NCI-H2107 treated with DMSO at 0.1 percent for 48 hours (cell line): ENCODE data around the gene ADIPOQ.
A peak's percentile ranks its signal among the peaks of the same experiment; 100 is the strongest.
"Not testable (repeated sequence)": the region's sequence is repeated elsewhere in the genome, so short reads cannot be mapped to it uniquely, and the experiment has no call there.

Experiments
- DNase-seq: peaks from one replicate; lab custom pipeline; 2025; ENCODE audit not compliant: unreplicated experiment; lab: John Stamatoyannopoulos, UW

Gene ADIPOQ

DNA sequence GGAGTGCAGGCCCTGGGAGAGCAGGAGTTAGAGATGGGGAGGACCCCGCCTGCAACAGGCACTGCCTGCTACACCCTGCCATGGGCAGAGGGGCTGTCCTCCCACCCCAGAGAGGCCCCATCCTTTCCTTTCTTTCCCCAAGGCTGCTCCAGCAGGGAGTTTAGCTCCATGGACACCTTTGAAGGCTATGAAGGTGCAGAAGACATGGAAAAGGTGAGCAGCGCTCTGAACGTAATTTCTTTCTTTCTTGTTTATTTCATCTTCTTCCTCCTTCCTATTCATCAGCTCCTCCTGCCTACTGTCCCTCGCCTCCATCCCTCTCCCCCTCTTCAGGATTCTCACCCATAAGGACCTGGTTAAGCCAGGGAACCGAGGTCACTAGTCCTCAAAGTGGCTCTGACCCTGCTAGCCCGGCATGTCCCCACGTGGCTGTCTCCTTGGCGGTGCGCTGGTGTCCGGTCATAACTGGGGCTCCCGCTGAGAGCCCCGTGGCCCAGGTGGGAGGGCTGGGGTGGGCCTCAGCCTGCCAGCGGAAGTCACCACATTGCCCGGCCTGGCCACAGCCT, 16.0 kb upstream of the ADIPOQ start:
- DNase-seq: no peak

GRCh38 chr3:186826976-186827857, 15.3 kb upstream of the ADIPOQ start:
- DNase-seq: peak; percentile 82

DNA sequence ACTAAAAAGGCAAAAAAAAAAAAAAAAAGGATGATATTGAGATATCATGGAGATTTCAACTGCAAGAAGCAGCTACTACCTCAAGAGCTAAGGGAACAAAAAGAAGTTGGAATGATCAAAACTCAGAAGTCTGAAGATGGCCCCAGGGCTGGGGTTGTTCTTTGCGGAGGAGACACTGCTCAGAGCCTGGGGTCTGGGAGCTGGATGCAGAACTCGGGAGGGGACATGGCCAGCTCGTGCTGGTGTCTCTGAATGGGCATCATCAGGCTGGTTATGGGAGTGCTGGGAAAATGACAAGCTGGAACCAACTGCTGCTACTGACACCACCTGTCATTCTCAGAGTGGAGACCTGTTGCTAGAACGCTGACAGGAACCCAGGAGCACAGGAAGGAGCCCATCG, 14.2 kb upstream of the ADIPOQ start:
- DNase-seq: no peak

- no peak for DNase-seq
Measured at GRCh38 chr3:186831798-186832197, 10.7 kb upstream of the ADIPOQ start.

- no peak for DNase-seq
Measured at GRCh38 chr3:186832276-186832675, 10.2 kb upstream of the ADIPOQ start.

DNA sequence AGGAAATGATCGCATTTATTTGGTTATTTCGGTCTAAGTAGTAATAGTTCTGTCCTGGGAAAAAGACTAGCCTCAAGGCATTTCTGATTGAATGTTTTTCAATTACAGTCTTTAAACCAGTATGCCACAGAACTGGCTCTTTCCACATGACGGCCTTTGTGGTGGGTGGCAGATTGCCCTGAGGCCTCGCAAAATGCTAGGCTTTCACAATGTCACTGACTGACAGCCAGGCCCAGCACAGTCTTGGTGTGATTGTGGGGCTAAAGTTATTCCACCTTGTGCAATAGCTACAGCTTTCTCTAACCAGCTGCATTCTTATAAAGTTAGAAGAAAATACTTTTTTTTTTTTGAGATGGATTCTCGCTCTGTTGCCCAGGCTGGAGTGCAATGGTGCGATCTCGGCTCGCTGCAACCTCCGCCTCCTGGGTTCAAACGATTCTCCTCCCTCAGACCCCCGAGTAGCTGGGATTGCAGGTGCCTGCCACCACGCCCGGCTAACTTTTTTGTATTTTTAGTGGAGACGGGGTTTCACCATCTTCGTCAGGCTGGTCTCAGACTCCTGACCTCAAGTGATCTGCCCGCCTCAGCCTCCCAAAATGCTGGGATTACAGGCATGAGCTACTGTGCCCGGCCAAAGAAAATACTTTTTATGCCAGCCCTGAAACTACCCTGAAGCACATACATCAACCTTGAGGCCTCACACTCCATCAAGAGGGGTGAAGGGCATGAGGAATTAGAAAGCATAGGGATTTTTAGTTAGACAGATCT, 2.5 kb upstream of the ADIPOQ start:
- no peak for DNase-seq

DNA sequence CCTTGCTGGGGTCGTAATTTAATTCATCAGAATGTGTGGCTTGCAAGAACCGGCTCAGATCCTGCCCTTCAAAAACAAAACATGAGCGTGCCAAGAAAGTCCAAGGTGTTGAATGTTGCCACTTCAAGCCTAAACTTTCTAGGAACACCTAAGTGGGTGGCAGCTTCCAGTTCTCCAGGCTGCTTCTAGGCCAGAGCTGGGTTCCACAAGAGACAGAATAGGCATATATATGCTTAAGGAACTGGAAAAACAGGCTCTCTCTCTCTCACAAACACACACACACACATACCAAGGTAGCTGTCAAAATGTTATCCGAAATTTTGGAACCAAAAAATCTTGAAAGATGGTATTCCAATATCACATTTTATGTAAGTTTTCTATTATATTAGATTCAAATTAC, 890 bp upstream of the ADIPOQ start:
- no peak for DNase-seq

- DNase-seq: no peak
Measured at GRCh38 chr3:186843039-186843432, 526 bp downstream of the ADIPOQ start.

DNA sequence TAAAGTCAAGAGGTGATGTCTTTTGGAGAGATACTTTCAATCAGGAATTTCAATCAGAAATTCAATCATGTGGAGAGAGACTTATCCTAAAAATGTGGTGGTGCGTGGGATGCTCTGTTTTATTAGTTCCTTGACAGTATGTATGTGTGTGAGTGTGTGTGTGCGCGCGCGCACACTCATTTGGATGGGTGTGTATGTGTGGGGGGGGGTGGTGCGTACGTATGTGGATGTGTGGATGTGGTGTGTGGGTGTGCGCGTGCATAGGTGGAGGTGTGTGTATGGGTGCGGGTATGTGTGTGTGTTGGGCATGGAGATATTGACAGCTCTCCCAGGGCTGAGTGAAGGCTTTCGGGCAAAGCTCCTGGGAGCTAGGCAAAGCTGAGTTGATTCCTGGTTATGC, 2.4 kb downstream of the ADIPOQ start:
- DNase-seq: no peak

GRCh38 chr3:186845756-186846155, 3.2 kb downstream of the ADIPOQ start:
- no peak for DNase-seq

GRCh38 chr3:186847437-186847836, 4.9 kb downstream of the ADIPOQ start:
- DNase-seq: no peak

DNA sequence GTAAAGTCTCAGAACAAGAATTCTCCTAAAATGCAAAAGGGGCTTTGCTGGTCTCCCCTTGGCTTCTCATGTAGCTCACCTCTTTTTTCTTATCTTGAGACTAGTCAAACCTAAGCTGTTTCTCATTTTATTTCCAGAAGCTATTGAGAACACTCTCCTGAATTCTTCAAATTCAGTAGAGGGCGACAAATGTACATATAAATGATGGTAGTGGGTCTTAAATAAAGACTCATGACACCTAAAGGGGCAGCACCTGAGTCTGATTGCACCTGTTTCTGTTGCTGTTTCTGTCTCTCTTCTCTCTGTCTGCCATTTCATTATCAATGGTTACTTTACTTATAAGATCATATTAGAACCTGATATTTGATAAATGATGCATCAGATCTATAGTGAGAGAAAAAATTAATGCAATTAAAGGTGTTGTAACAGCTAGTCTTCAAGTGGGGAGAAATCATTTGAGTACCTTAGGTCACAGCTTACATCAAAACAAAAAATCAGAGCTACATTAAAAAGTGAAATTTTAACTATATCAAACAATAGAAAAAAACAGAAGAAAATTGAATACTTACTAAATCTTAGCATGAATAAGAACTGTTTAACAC, 7.0 kb downstream of the ADIPOQ start:
- peak; percentile 94 for DNase-seq

GRCh38 chr3:186851835-186852234, 9.3 kb downstream of the ADIPOQ start:
- DNase-seq: not testable (repeated sequence)

DNA sequence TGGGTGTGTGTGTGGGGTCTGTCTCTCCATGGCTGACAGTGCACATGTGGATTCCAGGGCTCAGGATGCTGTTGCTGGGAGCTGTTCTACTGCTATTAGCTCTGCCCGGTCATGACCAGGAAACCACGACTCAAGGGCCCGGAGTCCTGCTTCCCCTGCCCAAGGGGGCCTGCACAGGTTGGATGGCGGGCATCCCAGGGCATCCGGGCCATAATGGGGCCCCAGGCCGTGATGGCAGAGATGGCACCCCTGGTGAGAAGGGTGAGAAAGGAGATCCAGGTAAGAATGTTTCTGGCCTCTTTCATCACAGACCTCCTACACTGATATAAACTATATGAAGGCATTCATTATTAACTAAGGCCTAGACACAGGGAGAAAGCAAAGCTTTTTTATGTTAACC, 10.5 kb downstream of the ADIPOQ start:
- no peak for DNase-seq

- DNase-seq: no peak
Measured at GRCh38 chr3:186854146-186854545, 11.6 kb downstream of the ADIPOQ start.

- no peak for DNase-seq
Measured at GRCh38 chr3:186854954-186855353, 12.4 kb downstream of the ADIPOQ start.

- DNase-seq: no peak
Measured at GRCh38 chr3:186857743-186858142, 15.2 kb downstream of the ADIPOQ start.

GRCh38 chr3:186865215-186865853, 22.8 kb downstream of the ADIPOQ start:
- DNase-seq: not testable (repeated sequence)

DNA sequence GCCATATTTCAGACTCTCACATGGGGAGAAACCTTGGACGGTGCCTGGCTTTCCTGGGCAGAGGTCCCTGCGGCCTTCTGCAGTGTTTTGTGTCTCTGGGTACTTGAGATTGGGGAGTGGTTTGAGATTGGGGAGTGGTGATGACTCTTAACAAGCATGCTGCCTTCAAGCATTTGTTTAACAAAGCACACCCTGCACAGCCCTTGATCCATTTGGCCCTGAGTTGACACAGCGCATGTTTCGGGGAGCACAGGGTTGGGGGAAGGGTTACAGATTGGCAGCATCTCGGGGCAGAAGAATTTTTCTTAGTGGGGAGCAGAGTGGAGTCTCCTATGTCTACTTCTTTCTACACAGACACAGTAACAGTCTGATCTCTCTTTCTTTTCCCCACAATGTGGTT, 23.6 kb downstream of the ADIPOQ start:
- not testable (repeated sequence) for DNase-seq

- no peak for DNase-seq
Measured at GRCh38 chr3:186869253-186870100, 27.0 kb downstream of the ADIPOQ start.
